OCI-LY3 (cell line): ENCODE results near the gene NCBP1.
"Not testable (repeated sequence)": the region's sequence is repeated elsewhere in the genome, so short reads cannot be mapped to it uniquely, and the experiment has no call there.

ENCODE experiments used
- H2AFZ ChIP-seq: fragments of 200-600, 300-600 bp; shearing (Covaris generic); 2 replicates; pipeline ENCODE4 v1.6.0; 2014; ENCODE audit warnings: antibody characterized with exemption, low read depth, low read length
- H3K27ac ChIP-seq: fragments of 200-600, 300-600 bp; sonication (generic); 2 replicates; pipeline ENCODE4 v1.5.1; 2014; ENCODE audit warnings: mild to moderate bottlenecking, low read length, moderate library complexity, mixed read lengths
- H3K27me3 ChIP-seq: fragments of 200-600, 300-600 bp; sonication (generic); 2 replicates; pipeline ENCODE4 v1.6.1; 2014; ENCODE audit warnings: low read depth, low read length, mixed read lengths
- H3K36me3 ChIP-seq: fragments of 200-600, 300-600 bp; sonication (generic); replicated peaks from 2 replicates; pipeline ENCODE3; 2014; ENCODE audit warnings: low read depth, low read length, mixed read lengths
- H3K4me1 ChIP-seq: fragments of 300-600, 200-600 bp; sonication (generic); 2 replicates; pipeline ENCODE4 v1.6.1; 2014; ENCODE audit warnings: low read length, mixed read lengths
- H3K4me2 ChIP-seq: fragments of 200-600, 300-600 bp; sonication (generic); 2 replicates; pipeline ENCODE4 v1.6.1; 2014; ENCODE audit warnings: low read length, mixed read lengths
- H3K4me3 ChIP-seq: fragments of 300-600, 200-600 bp; sonication (generic); 2 replicates; pipeline ENCODE4 v1.5.1; 2014; ENCODE audit warnings: antibody characterized with exemption, mild to moderate bottlenecking, low read length, moderate library complexity
- H3K79me2 ChIP-seq: fragments of 300-600, 200-600 bp; shearing (Covaris generic); 2 replicates; pipeline ENCODE4 v1.6.1; 2014; ENCODE audit warnings: mild to moderate bottlenecking, low read length, mixed read lengths
- H3K9ac ChIP-seq: fragments of 300-600, 200-600 bp; shearing (Covaris generic); 2 replicates; pipeline ENCODE4 v1.6.0; 2014; ENCODE audit warnings: mild to moderate bottlenecking, low read length, moderate library complexity
- H3K9me3 ChIP-seq: fragments of 200-600, 300-600 bp; shearing (Covaris generic); 2 replicates; pipeline ENCODE4 v1.6.1; 2014; ENCODE audit warnings: low read length, mixed read lengths; ENCODE audit not compliant: insufficient read depth
- H4K20me1 ChIP-seq: fragments of 200-600, 300-600 bp; sonication (generic); 2 replicates; pipeline ENCODE4 v1.6.1; 2016; ENCODE audit warnings: low read length, mixed read lengths; ENCODE audit not compliant: insufficient read depth
- CTCF ChIP-seq: fragments of 200-600, 300-600 bp; sonication (generic); IDR thresholded peaks from 2 replicates; pipeline ENCODE4 v1.5.1; 2014; ENCODE audit warnings: antibody characterized with exemption, low read length, low read depth
- EZH2phosphoT487 ChIP-seq: fragments of 200-600 bp; shearing (Covaris generic); IDR thresholded peaks from 2 replicates; pipeline ENCODE4 v1.6.1; 2018; ENCODE audit warnings: antibody characterized with exemption, mixed run types, low read depth

NCBP1 gene

GRCh38 chr9:97632985-97633858, at the start of gene NCBP1, which contains the start of gene TSTD2:
Gene NCBP1 (plus strand): TSS chr9:97633821. CDS start chr9:97633882, 61 bp downstream.
Gene TSTD2 (minus strand): TSS chr9:97633368. CDS start chr9:97627562, 5,806 bp downstream.
- H3K36me3 ChIP-seq = no peaks in the 10 kb centered on the region
- no peaks in the 10 kb centered on the region for H3K27me3 ChIP-seq
- peak within 1 kb of the TSS; percentile 85 for H3K9ac ChIP-seq
- peaks cover 32% of the 10 kb centered on the region for H3K4me1 ChIP-seq
- peak within 1 kb of the TSS; percentile 72 for H2AFZ ChIP-seq
- peaks cover 80% of the 10 kb centered on the region for H3K79me2 ChIP-seq
- peak within 1 kb of the TSS; percentile 87 for H3K27ac ChIP-seq
- H4K20me1 ChIP-seq = peaks cover 15% of the 10 kb centered on the region
- no peaks in the 10 kb centered on the region for H3K9me3 ChIP-seq
- H3K4me3 ChIP-seq = peak within 1 kb of the TSS; percentile 88
- H3K4me2 ChIP-seq = peak within 1 kb of the TSS; percentile 71
- TF ChIP-seq EZH2phosphoT487 (no peak), CTCF (no peak)

- H3K4me3 ChIP-seq, H3K4me2 ChIP-seq, H2AFZ ChIP-seq, H3K36me3 ChIP-seq, H3K27me3 ChIP-seq, H4K20me1 ChIP-seq, H3K9me3 ChIP-seq, H3K4me1 ChIP-seq, H3K27ac ChIP-seq, H3K79me2 ChIP-seq, H3K9ac ChIP-seq: not testable (repeated sequence)
Observed at GRCh38 chr9:97584778-97585177, 48.8 kb upstream of the NCBP1 start.

- not testable (repeated sequence) for H3K27me3 ChIP-seq, H3K9ac ChIP-seq
Observed at GRCh38 chr9:97586909-97587308, 46.7 kb upstream of the NCBP1 start.

GRCh38 chr9:97591535-97591934, 42.1 kb upstream of the NCBP1 start:
- Histone ChIP-seq H3K27ac (no peak overlapping the region), H3K79me2 (no peaks in the 10 kb centered on the region), H4K20me1 (no peaks in the 10 kb centered on the region), H3K36me3 (no peaks in the 10 kb centered on the region), H3K27me3 (no peaks in the 10 kb centered on the region), H3K4me3 (no peak overlapping the region), H3K4me2 (no peak overlapping the region), H3K4me1 (peaks cover 6% of the 10 kb centered on the region), H2AFZ (no peak overlapping the region), H3K9me3 (no peaks in the 10 kb centered on the region), H3K9ac (no peak overlapping the region)
- TF ChIP-seq CTCF = peak; percentile 57
- TF ChIP-seq EZH2phosphoT487 = no peak

More at GRCh38 chr9:97586909-97587308, 46.7 kb upstream of the NCBP1 start:
- not testable (repeated sequence) for H3K79me2 ChIP-seq, H2AFZ ChIP-seq, H3K4me3 ChIP-seq, H4K20me1 ChIP-seq, H3K27ac ChIP-seq, H3K4me2 ChIP-seq, H3K4me1 ChIP-seq, H3K9me3 ChIP-seq, H3K36me3 ChIP-seq

GRCh38 chr9:97592126-97592525, 41.5 kb upstream of the NCBP1 start:
- TF ChIP-seq EZH2phosphoT487 (no peak), CTCF (no peak)
- Histone ChIP-seq H3K79me2 (no peaks in the 10 kb centered on the region), H3K4me2 (no peak overlapping the region), H3K9me3 (no peaks in the 10 kb centered on the region), H3K27me3 (no peaks in the 10 kb centered on the region), H3K27ac (no peak overlapping the region), H2AFZ (no peak overlapping the region), H3K4me3 (no peak overlapping the region), H4K20me1 (no peaks in the 10 kb centered on the region), H3K9ac (no peak overlapping the region), H3K4me1 (peaks cover 6% of the 10 kb centered on the region), H3K36me3 (no peaks in the 10 kb centered on the region)
